ENCODE data around the gene GHRHR.

- TF ChIP-seq CTCF (conservative IDR thresholded peaks at IDR 0.05; ENCODE audit: low read depth, low read length) (no peak), MXI1 (IDR thresholded peaks at IDR 0.05; ENCODE audit: borderline replicate concordance, low read depth, low read length) (no peak), MAZ (IDR thresholded peaks at IDR 0.05; ENCODE audit: borderline replicate concordance, low read depth, low read length) (no peak), RFX5 (IDR thresholded peaks at IDR 0.05; ENCODE audit: low read depth, low read length) (no peak), POLR2A (IDR thresholded peaks at IDR 0.05; ENCODE audit: low read depth, low read length) (no peak), BHLHE40 (IDR thresholded peaks at IDR 0.05; ENCODE audit: low read depth, low read length) (no peak), RAD21 (IDR thresholded peaks at IDR 0.05; ENCODE audit: low read length) (no peak), USF2 (IDR thresholded peaks at IDR 0.05; ENCODE audit: low read depth, low read length) (no peak), SMC3 (IDR thresholded peaks at IDR 0.05; ENCODE audit: low read depth, low read length) (no peak), CEBPB (IDR thresholded peaks at IDR 0.05; ENCODE audit: low read depth, low read length) (no peak), RCOR1 (IDR thresholded peaks at IDR 0.05; ENCODE audit: insufficient replicate concordance, low read length) (no peak)
Measured at GRCh38 chr7:31017032-31017675, 53.4 kb downstream of the GHRHR start.
